Right lobe of liver (tissue), 4 donors: ENCODE data around the gene PHKB.
"Not testable (repeated sequence)": the region's sequence is repeated elsewhere in the genome, so short reads cannot be mapped to it uniquely, and the experiment has no call there.

ENCODE experiments used
- POLR2A ChIP-seq: fragments of 450-650 bp; IDR thresholded peaks from one replicate; pipeline ENCODE4 v1.6.1; 2017; ENCODE audit warnings: antibody characterized with exemption, mild to moderate bottlenecking
- TF ChIP-seq, protein P1 (sequence below), 4 donors: fragments of 200-600 bp in 3 of 4; fragments of 450-650 bp in 1 of 4; IDR thresholded peaks; one replicate each; pipeline versions ENCODE4 v1.5.1 to v1.8.0; 2016 to 2022; ENCODE audit warnings: antibody characterized with exemption in 4 of 4, mild to moderate bottlenecking in 2 of 4
- donor health status: DM: no; HTN: no; CAD: no.
- donor health status: DM: no; HTN: no; CAD: no.
- donor health status: DM: no; HTN: yes; CAD: no.

DNA sequence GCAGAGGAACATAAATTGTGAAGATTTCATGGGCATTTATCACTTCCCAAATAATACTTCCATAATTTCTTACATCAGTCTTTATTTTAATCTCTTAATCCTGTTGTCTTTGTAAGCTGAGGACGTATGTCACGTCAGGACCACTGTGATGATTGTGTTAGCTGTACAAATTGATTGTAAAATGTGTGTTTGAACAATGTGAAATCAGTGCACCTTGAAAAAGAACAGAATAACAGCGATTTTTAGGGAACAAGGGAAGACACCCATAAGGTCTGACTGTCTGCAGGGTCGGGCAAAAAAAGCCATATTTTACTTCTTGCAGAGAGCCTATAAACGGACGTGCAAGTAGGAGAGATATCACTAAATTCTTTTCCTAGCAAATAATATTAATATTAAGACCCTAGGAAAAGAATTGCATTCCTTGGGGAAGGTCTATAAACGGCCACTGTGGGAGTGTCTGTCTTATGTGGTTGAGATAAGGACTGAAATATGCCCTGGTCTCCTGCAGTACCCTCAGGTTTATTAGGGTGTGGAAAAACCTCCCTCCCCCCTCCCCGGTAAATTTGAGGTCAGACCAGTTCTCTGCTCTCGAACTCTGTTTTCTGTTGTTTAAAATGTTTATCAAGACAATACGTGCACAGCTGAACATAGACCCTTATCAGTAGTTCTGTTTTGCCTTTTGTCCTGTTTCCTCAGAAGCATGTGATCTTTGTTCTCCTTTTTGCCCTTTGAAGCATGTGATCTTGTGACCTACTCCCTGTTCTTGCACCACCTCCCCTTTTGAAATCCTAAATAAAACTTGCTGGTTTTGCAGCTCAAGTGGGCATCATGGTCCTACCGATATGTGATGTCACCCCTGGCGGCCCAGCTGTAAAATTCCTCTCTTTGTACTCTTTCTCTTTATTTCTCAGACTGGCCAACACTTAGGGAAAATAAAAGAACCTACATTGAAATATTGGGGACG lies 78.9 kb downstream of the PHKB start:
- TF ChIP-seq, protein P1, sequence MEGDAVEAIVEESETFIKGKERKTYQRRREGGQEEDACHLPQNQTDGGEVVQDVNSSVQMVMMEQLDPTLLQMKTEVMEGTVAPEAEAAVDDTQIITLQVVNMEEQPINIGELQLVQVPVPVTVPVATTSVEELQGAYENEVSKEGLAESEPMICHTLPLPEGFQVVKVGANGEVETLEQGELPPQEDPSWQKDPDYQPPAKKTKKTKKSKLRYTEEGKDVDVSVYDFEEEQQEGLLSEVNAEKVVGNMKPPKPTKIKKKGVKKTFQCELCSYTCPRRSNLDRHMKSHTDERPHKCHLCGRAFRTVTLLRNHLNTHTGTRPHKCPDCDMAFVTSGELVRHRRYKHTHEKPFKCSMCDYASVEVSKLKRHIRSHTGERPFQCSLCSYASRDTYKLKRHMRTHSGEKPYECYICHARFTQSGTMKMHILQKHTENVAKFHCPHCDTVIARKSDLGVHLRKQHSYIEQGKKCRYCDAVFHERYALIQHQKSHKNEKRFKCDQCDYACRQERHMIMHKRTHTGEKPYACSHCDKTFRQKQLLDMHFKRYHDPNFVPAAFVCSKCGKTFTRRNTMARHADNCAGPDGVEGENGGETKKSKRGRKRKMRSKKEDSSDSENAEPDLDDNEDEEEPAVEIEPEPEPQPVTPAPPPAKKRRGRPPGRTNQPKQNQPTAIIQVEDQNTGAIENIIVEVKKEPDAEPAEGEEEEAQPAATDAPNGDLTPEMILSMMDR (IDR thresholded peaks at IDR 0.05), result not testable (repeated sequence)
- TF ChIP-seq POLR2A, result not testable (repeated sequence)
